Measurements from ENCODE around the gene SDE2.

SDE2 gene

GRCh38 chr1:225946803-225947202 lies 52.3 kb downstream of the SDE2 start:
- peaks cover 2 to 25% (median 18%) of the 10 kb centered on the region in 4 experiments for H3K4me1 ChIP-seq (ENCODE audit: control extremely low read depth in 1 of 4, control insufficient read depth in 4 of 4, insufficient read depth in 4 of 4, low read length in 3 of 4)
- no peak overlapping the region for H3K27ac ChIP-seq (ENCODE audit: insufficient read depth in 1 of 2, low read depth in 1 of 2, low read length in 2 of 2, poor library complexity in 1 of 2, severe bottlenecking in 2 of 2)
- 100% methylated on average over 3 of the region's 5 CpGs for WGBS (ENCODE audit: insufficient coverage)
- no peaks in the 10 kb centered on the region for H3K9me3 ChIP-seq (ENCODE audit: control extremely low read depth in 1 of 5, control insufficient read depth in 4 of 5, insufficient read depth in 2 of 5, low read depth in 1 of 5, low read length in 4 of 5)
- no peak overlapping the region for H3K4me3 ChIP-seq (ENCODE audit: control insufficient read depth in 1 of 7, extremely low read depth in 1 of 7, insufficient read depth in 4 of 7, low read depth in 2 of 7, low read length in 6 of 7)
- H3K36me3 ChIP-seq (ENCODE audit: control insufficient read depth in 4 of 4, insufficient read depth in 4 of 4, low read length in 3 of 4) = no peaks in the 10 kb centered on the region
- POLR2A ChIA-PET = no interaction called here
- no peak for DNase-seq
- no peaks in the 10 kb centered on the region for H3K27me3 ChIP-seq (replicated peaks in 2 of 5; ENCODE audit: control insufficient read depth in 4 of 5, insufficient read depth in 5 of 5, low read length in 4 of 5)
- CTCF ChIA-PET = interaction anchor here (3.4 kb wide), 1 partner anchor 14 kb away, joined by 27 read pairs; no protein-coding TSS in a partner anchor

GRCh38 chr1:225946082-225946620 lies 53.0 kb downstream of the SDE2 start:
- Histone ChIP-seq H3K36me3 (ENCODE audit: control insufficient read depth in 4 of 4, insufficient read depth in 4 of 4, low read length in 3 of 4) (no peaks in the 10 kb centered on the region), H3K4me1 (ENCODE audit: control extremely low read depth in 1 of 4, control insufficient read depth in 4 of 4, insufficient read depth in 4 of 4, low read length in 3 of 4) (peaks cover 2 to 19% (median 13%) of the 10 kb centered on the region in 4 experiments), H3K27ac (ENCODE audit: insufficient read depth in 1 of 2, low read depth in 1 of 2, low read length in 2 of 2, poor library complexity in 1 of 2, severe bottlenecking in 2 of 2) (no peak overlapping the region), H3K9me3 (ENCODE audit: control extremely low read depth in 1 of 5, control insufficient read depth in 4 of 5, insufficient read depth in 2 of 5, low read depth in 1 of 5, low read length in 4 of 5) (no peaks in the 10 kb centered on the region), H3K4me3 (ENCODE audit: control insufficient read depth in 1 of 7, extremely low read depth in 1 of 7, insufficient read depth in 4 of 7, low read depth in 2 of 7, low read length in 6 of 7) (no peak overlapping the region), H3K27me3 (replicated peaks in 2 of 5; ENCODE audit: control insufficient read depth in 4 of 5, insufficient read depth in 5 of 5, low read length in 4 of 5) (no peaks in the 10 kb centered on the region)
- WGBS (ENCODE audit: insufficient coverage) = 92% methylated on average over 2 of the region's 4 CpGs
- ChIA-PET POLR2A (no interaction called here), CTCF (interaction anchor here (1.0 to 3.4 kb wide), 5 partner anchors 11 to 69 kb away, joined by 3 to 27 read pairs (median 3); partner anchors contain the start of gene LEFTY1)
- DNase-seq = no peak

- POLR2A ChIA-PET = interaction anchor here (1.1 kb wide), 1 partner anchor 54 kb away, joined by 3 read pairs; no protein-coding TSS in a partner anchor
Measured at GRCh38 chr1:225945564-225945963, 53.6 kb downstream of the SDE2 start.

GRCh38 chr1:225944951-225945350 lies 54.2 kb downstream of the SDE2 start:
- CTCF ChIA-PET = interaction anchor here (0.9 to 3.4 kb wide), 10 partner anchors 8 to 1565 kb away, joined by 3 to 27 read pairs (median 3); partner anchors contain the start of gene LEFTY1

More at GRCh38 chr1:225945564-225945963, 53.6 kb downstream of the SDE2 start:
- peaks cover 2 to 13% (median 9%) of the 10 kb centered on the region in 4 experiments for H3K4me1 ChIP-seq (ENCODE audit: control extremely low read depth in 1 of 4, control insufficient read depth in 4 of 4, insufficient read depth in 4 of 4, low read length in 3 of 4)
- H3K27ac ChIP-seq (ENCODE audit: insufficient read depth in 1 of 2, low read depth in 1 of 2, low read length in 2 of 2, poor library complexity in 1 of 2, severe bottlenecking in 2 of 2) = no peak overlapping the region
- DNase-seq = no peak
- CTCF ChIA-PET = interaction anchor here (1.0 to 3.4 kb wide), 6 partner anchors 11 to 68 kb away, joined by 3 to 27 read pairs (median 4); partner anchors contain the start of gene LEFTY1
- no peaks in the 10 kb centered on the region for H3K36me3 ChIP-seq (ENCODE audit: control insufficient read depth in 4 of 4, insufficient read depth in 4 of 4, low read length in 3 of 4)
- H3K9me3 ChIP-seq (ENCODE audit: control extremely low read depth in 1 of 5, control insufficient read depth in 4 of 5, insufficient read depth in 2 of 5, low read depth in 1 of 5, low read length in 4 of 5) = no peaks in the 10 kb centered on the region
- no peaks in the 10 kb centered on the region for H3K27me3 ChIP-seq (replicated peaks in 2 of 5; ENCODE audit: control insufficient read depth in 4 of 5, insufficient read depth in 5 of 5, low read length in 4 of 5)
- H3K4me3 ChIP-seq (ENCODE audit: control insufficient read depth in 1 of 7, extremely low read depth in 1 of 7, insufficient read depth in 4 of 7, low read depth in 2 of 7, low read length in 6 of 7) = no peak overlapping the region
- WGBS (ENCODE audit: insufficient coverage) = 92% methylated on average over 4 of the region's 4 CpGs

GRCh38 chr1:225944387-225944786 lies 54.8 kb downstream of the SDE2 start:
- peaks cover 2 to 12% (median 9%) of the 10 kb centered on the region in 4 experiments for H3K4me1 ChIP-seq (ENCODE audit: control extremely low read depth in 1 of 4, control insufficient read depth in 4 of 4, insufficient read depth in 4 of 4, low read length in 3 of 4)
- CTCF ChIA-PET = interaction anchor here (0.9 to 3.4 kb wide), 9 partner anchors 8 to 1565 kb away, joined by 3 to 27 read pairs (median 3); partner anchors contain the start of gene LEFTY1
- no peak for DNase-seq
- no peaks in the 10 kb centered on the region for H3K27me3 ChIP-seq (replicated peaks in 2 of 5; ENCODE audit: control insufficient read depth in 4 of 5, insufficient read depth in 5 of 5, low read length in 4 of 5)
- 60% methylated on average over 2 of the region's 2 CpGs for WGBS (ENCODE audit: insufficient coverage)
- no peaks in the 10 kb centered on the region for H3K36me3 ChIP-seq (ENCODE audit: control insufficient read depth in 4 of 4, insufficient read depth in 4 of 4, low read length in 3 of 4)
- H3K27ac ChIP-seq (ENCODE audit: insufficient read depth in 1 of 2, low read depth in 1 of 2, low read length in 2 of 2, poor library complexity in 1 of 2, severe bottlenecking in 2 of 2) = no peak overlapping the region
- H3K4me3 ChIP-seq (ENCODE audit: control insufficient read depth in 1 of 7, extremely low read depth in 1 of 7, insufficient read depth in 4 of 7, low read depth in 2 of 7, low read length in 6 of 7) = no peak overlapping the region
- POLR2A ChIA-PET = interaction anchor here (1.1 kb wide), 1 partner anchor 55 kb away, joined by 3 read pairs; no protein-coding TSS in a partner anchor
- no peaks in the 10 kb centered on the region for H3K9me3 ChIP-seq (ENCODE audit: control extremely low read depth in 1 of 5, control insufficient read depth in 4 of 5, insufficient read depth in 2 of 5, low read depth in 1 of 5, low read length in 4 of 5)

More at GRCh38 chr1:225944951-225945350, 54.2 kb downstream of the SDE2 start:
- Histone ChIP-seq H3K4me3 (ENCODE audit: control insufficient read depth in 1 of 7, extremely low read depth in 1 of 7, insufficient read depth in 4 of 7, low read depth in 2 of 7, low read length in 6 of 7) (peak overlapping the region in 2 of 7 experiments; percentile 16 to 24), H3K4me1 (ENCODE audit: control extremely low read depth in 1 of 4, control insufficient read depth in 4 of 4, insufficient read depth in 4 of 4, low read length in 3 of 4) (peaks cover 2 to 12% (median 9%) of the 10 kb centered on the region in 4 experiments), H3K36me3 (ENCODE audit: control insufficient read depth in 4 of 4, insufficient read depth in 4 of 4, low read length in 3 of 4) (no peaks in the 10 kb centered on the region), H3K27me3 (replicated peaks in 2 of 5; ENCODE audit: control insufficient read depth in 4 of 5, insufficient read depth in 5 of 5, low read length in 4 of 5) (no peaks in the 10 kb centered on the region), H3K27ac (ENCODE audit: insufficient read depth in 1 of 2, low read depth in 1 of 2, low read length in 2 of 2, poor library complexity in 1 of 2, severe bottlenecking in 2 of 2) (no peak overlapping the region), H3K9me3 (ENCODE audit: control extremely low read depth in 1 of 5, control insufficient read depth in 4 of 5, insufficient read depth in 2 of 5, low read depth in 1 of 5, low read length in 4 of 5) (no peaks in the 10 kb centered on the region)
- WGBS (ENCODE audit: insufficient coverage) = 61% methylated on average over 7 of the region's 7 CpGs
- POLR2A ChIA-PET = interaction anchor here (1.1 kb wide), 1 partner anchor 55 kb away, joined by 3 read pairs; no protein-coding TSS in a partner anchor
- peak in 2 of 3 donors; percentile 31 to 33 for DNase-seq

- H3K9me3 ChIP-seq (ENCODE audit: control extremely low read depth in 1 of 5, control insufficient read depth in 4 of 5, insufficient read depth in 2 of 5, low read depth in 1 of 5, low read length in 4 of 5) = no peaks in the 10 kb centered on the region
- H3K4me1 ChIP-seq (ENCODE audit: control extremely low read depth in 1 of 4, control insufficient read depth in 4 of 4, insufficient read depth in 4 of 4, low read length in 3 of 4) = peaks cover 2 to 14% (median 10%) of the 10 kb centered on the region in 4 experiments
- no peak for DNase-seq
- H3K36me3 ChIP-seq (ENCODE audit: control insufficient read depth in 4 of 4, insufficient read depth in 4 of 4, low read length in 3 of 4) = no peaks in the 10 kb centered on the region
- H3K27me3 ChIP-seq (replicated peaks in 2 of 5; ENCODE audit: control insufficient read depth in 4 of 5, insufficient read depth in 5 of 5, low read length in 4 of 5) = no peaks in the 10 kb centered on the region
- WGBS (ENCODE audit: insufficient coverage) = 83% methylated on average over 1 of the region's 4 CpGs
- POLR2A ChIA-PET = no interaction called here
- CTCF ChIA-PET = interaction anchor here (1.1 to 3.4 kb wide), 6 partner anchors 9 to 18 kb away, joined by 3 to 27 read pairs (median 5); no protein-coding TSS in a partner anchor
- H3K4me3 ChIP-seq (ENCODE audit: control insufficient read depth in 1 of 7, extremely low read depth in 1 of 7, insufficient read depth in 4 of 7, low read depth in 2 of 7, low read length in 6 of 7) = no peak overlapping the region
- no peak overlapping the region for H3K27ac ChIP-seq (ENCODE audit: insufficient read depth in 1 of 2, low read depth in 1 of 2, low read length in 2 of 2, poor library complexity in 1 of 2, severe bottlenecking in 2 of 2)
Measured at GRCh38 chr1:225943582-225943981, 55.6 kb downstream of the SDE2 start.

- no peaks in the 10 kb centered on the region for H3K36me3 ChIP-seq (ENCODE audit: control insufficient read depth in 4 of 4, insufficient read depth in 4 of 4, low read length in 3 of 4)
- WGBS (ENCODE audit: insufficient coverage) = 62% methylated on average over 7 of the region's 7 CpGs
- H3K27ac ChIP-seq (ENCODE audit: insufficient read depth in 1 of 2, low read depth in 1 of 2, low read length in 2 of 2, poor library complexity in 1 of 2, severe bottlenecking in 2 of 2) = no peak overlapping the region
- H3K4me1 ChIP-seq (ENCODE audit: control extremely low read depth in 1 of 4, control insufficient read depth in 4 of 4, insufficient read depth in 4 of 4, low read length in 3 of 4) = peaks cover 2 to 14% (median 10%) of the 10 kb centered on the region in 4 experiments
- no peaks in the 10 kb centered on the region for H3K27me3 ChIP-seq (replicated peaks in 2 of 5; ENCODE audit: control insufficient read depth in 4 of 5, insufficient read depth in 5 of 5, low read length in 4 of 5)
- CTCF ChIA-PET = no interaction called here
- DNase-seq = no peak
- H3K9me3 ChIP-seq (ENCODE audit: control extremely low read depth in 1 of 5, control insufficient read depth in 4 of 5, insufficient read depth in 2 of 5, low read depth in 1 of 5, low read length in 4 of 5) = no peaks in the 10 kb centered on the region
- H3K4me3 ChIP-seq (ENCODE audit: control insufficient read depth in 1 of 7, extremely low read depth in 1 of 7, insufficient read depth in 4 of 7, low read depth in 2 of 7, low read length in 6 of 7) = no peak overlapping the region
- POLR2A ChIA-PET = no interaction called here
Measured at GRCh38 chr1:225942574-225942973, 56.6 kb downstream of the SDE2 start.
